Naive thymus-derived CD4-positive, alpha-beta T cell (primary cell): Measurements from ENCODE around the gene SEZ6. TPM values are rescaled to one million over a fixed set of nuclear protein-coding genes. Genes with fewer than 3 reads are reported as not detected.

Experiments
- ATAC-seq: fragments of 150-1000 bp; cut with Tn5 transposase; 2 replicates; pipeline ENCODE4 v1.10.0; 2021; ENCODE audit warnings: mild to moderate bottlenecking, moderate library complexity
- CTCF ChIA-PET: fragments of 350-600 bp; sonication (Branson Sonifier 250); formaldehyde crosslinking; loops from one replicate; lab custom pipeline; 2021; ENCODE audit warnings: antibody characterized with exemption; lab: Charles Lee
- POLR2A ChIA-PET: fragments of 350-600 bp; sonication (Branson Sonifier 250); formaldehyde crosslinking; loops from one replicate; lab custom pipeline; 2021; ENCODE audit warnings: antibody characterized with exemption, inconsistent platforms; lab: Charles Lee
- DNase-seq, 9 donors: peaks; one replicate each; pipeline versions ENCODE4 v3.0.0 to v3.0.0-alpha.2; 2020 to 2022; ENCODE audit warnings: mixed read lengths in 1 of 9
- H3K27ac ChIP-seq: one replicate; pipeline ENCODE4 v1.7.0; 2013; ENCODE audit warnings: mild to moderate bottlenecking, low read depth, low read length, moderate library complexity
- H3K27me3 ChIP-seq, 2 donors: one replicate each; pipeline ENCODE4 v1.7.0; 2013; ENCODE audit warnings: low read length in 2 of 2, mild to moderate bottlenecking in 2 of 2, moderate library complexity in 2 of 2; ENCODE audit not compliant: control insufficient read depth in 2 of 2, insufficient read depth in 2 of 2
- H3K36me3 ChIP-seq, 3 experiments: 1 replicate in 2 of 3; 2 replicates in 1 of 3; pipeline ENCODE4 v1.7.0; 2013; ENCODE audit warnings: low read length in 3 of 3, mild to moderate bottlenecking in 3 of 3, moderate library complexity in 1 of 3; ENCODE audit not compliant: insufficient read depth in 3 of 3, control insufficient read depth in 2 of 3
- H3K4me1 ChIP-seq, 2 donors: one replicate each; pipeline ENCODE4 v1.7.0; 2013; ENCODE audit warnings: low read length in 2 of 2, mild to moderate bottlenecking in 2 of 2, moderate library complexity in 1 of 2; ENCODE audit not compliant: control insufficient read depth in 2 of 2, insufficient read depth in 2 of 2
- H3K4me3 ChIP-seq: 2 replicates; pipeline ENCODE4 v1.7.0; 2013; ENCODE audit warnings: mild to moderate bottlenecking, low read length
- H3K9me3 ChIP-seq, 3 experiments: 1 replicate in 2 of 3; 2 replicates in 1 of 3; pipeline ENCODE4 v1.7.0; 2013; ENCODE audit warnings: low read length in 3 of 3; ENCODE audit not compliant: control insufficient read depth in 2 of 3
- H3K27ac Mint-ChIP-seq, 9 donors: one replicate each; pipeline ENCODE4 v1.8.0; 2020 to 2022; ENCODE audit warnings: mixed read lengths in 9 of 9, mild to moderate bottlenecking in 8 of 9, moderate library complexity in 5 of 9, inconsistent platforms in 2 of 9
- H3K27me3 Mint-ChIP-seq, 5 donors: one replicate each; pipeline ENCODE4 v1.8.0; 2021 to 2022; ENCODE audit warnings: mixed read lengths in 5 of 5, mild to moderate bottlenecking in 1 of 5
- H3K36me3 Mint-ChIP-seq, 5 donors: one replicate each; pipeline ENCODE4 v1.8.0; 2020 to 2022; ENCODE audit warnings: mixed read lengths in 5 of 5, mild to moderate bottlenecking in 3 of 5, inconsistent platforms in 1 of 5
- H3K4me1 Mint-ChIP-seq, 7 donors: one replicate each; pipeline ENCODE4 v1.8.0; 2020 to 2022; ENCODE audit warnings: mixed read lengths in 7 of 7, mild to moderate bottlenecking in 3 of 7, inconsistent platforms in 1 of 7
- H3K4me3 Mint-ChIP-seq, 10 donors: one replicate each; pipeline ENCODE4 v1.8.0; 2020 to 2022; ENCODE audit warnings: mild to moderate bottlenecking in 10 of 10, mixed read lengths in 10 of 10, moderate library complexity in 6 of 10, inconsistent platforms in 2 of 10
- H3K9me3 Mint-ChIP-seq, 11 donors: one replicate each; pipeline ENCODE4 v1.8.0; 2020 to 2022; ENCODE audit warnings: mixed read lengths in 11 of 11, mild to moderate bottlenecking in 4 of 11, inconsistent platforms in 1 of 11, moderate library complexity in 1 of 11
- intact Hi-C, 2 donors: fragments of 100-400 bp; cut with micrococcal nuclease; formaldehyde crosslinking; loops; one replicate each; pipeline ENCODE4 v1.15.1; 2023
- polyA plus RNA-seq, 2 donors: library from polyadenylated mRNA; unstranded; fragments of 300-500 nt; fragmentation: Illumina TruSeq; gene quantifications; one replicate each; pipeline ENCODE4 v1.2.3, GENCODE V29; 2021
- total RNA-seq, 6 experiments: library from RNA in 5 of 6; stranded (reverse) in 5 of 6; gene quantifications; 1 replicate in 5 of 6; 2 replicates in 1 of 6; pipeline ENCODE4 v1.2.3 and lab custom pipeline; 2021 to 2026

Gene SEZ6
- total and polyA plus RNA-seq, 7 experiments from 2014 or later = 0.40 to 2.0 (median 0.64) TPM; not detected in 3

DNA sequence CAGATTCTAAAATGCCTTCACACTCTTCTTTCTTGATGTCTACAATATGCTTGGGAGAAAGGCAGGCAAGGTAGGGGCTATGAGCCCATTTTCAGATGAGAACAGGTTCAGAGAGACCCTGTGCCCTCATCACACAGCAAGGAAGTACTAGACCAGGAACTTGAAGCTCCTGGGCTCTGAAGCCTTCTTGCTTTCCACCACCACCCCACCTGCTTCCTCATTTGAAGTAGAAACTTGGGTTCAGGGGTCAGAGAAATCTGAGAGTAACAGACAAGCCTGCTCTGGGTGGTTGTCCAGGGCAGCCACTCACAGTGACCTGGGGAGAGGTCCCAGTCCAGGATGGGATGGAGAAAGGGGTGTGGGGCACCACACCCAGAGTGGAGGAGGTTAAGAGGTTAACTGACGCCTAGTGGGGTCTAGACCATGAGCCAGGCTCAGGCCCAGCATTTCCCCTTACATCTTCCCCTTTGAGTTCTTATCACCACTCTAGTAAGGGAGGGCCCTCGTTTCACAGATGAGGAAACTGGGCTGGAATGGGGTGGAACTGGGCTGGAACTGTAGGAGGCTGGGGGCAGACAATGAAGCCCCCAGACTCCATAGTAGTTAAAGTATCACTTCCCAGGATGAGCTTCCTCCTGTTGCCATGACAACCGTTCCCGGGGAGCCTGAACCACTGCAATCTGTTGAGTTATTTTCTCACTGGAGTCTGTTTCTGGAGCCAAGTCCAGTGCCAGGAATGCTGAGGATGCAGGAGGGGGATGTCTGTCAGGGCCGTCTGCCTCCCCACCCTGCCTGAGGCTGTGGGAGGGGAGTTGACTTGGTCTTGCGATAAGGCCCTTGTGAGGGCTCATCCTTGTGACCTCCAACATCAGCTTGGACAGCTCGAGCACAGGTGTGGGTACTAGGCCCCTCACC lies 38.4 kb downstream of the SEZ6 start:
- Histone ChIP-seq H3K4me1 (no peaks in the 10 kb centered on the region), H3K27me3 (no peaks in the 10 kb centered on the region), H3K27ac (no peak overlapping the region), H3K36me3 (no peaks in the 10 kb centered on the region), H3K9me3 (no peaks in the 10 kb centered on the region), H3K4me3 (no peak overlapping the region)
- DNase-seq (no peak), ATAC-seq (peak; percentile 71)
- peaks cover 4 to 11% (median 9%) of the 10 kb centered on the region in 5 donors for H3K27me3 Mint-ChIP-seq
- H3K27ac Mint-ChIP-seq = peak overlapping the region in 1 of 9 donors; percentile 14
- H3K4me3 Mint-ChIP-seq = no peak overlapping the region
- POLR2A ChIA-PET = interaction anchor here (0.8 kb wide), 1 partner anchor 134 kb away, joined by 3 read pairs; no protein-coding TSS in a partner anchor
- intact Hi-C loops = no loop called here
- no peaks in the 10 kb centered on the region for H3K9me3 Mint-ChIP-seq
- no peaks in the 10 kb centered on the region for H3K36me3 Mint-ChIP-seq
- CTCF ChIA-PET = interaction anchor here (1.0 to 3.3 kb wide), 2 partner anchors 149 to 151 kb away, joined by 3 to 17 read pairs; no protein-coding TSS in a partner anchor
- peaks cover 0 to 6% (median 0%) of the 10 kb centered on the region in 7 donors for H3K4me1 Mint-ChIP-seq

DNA sequence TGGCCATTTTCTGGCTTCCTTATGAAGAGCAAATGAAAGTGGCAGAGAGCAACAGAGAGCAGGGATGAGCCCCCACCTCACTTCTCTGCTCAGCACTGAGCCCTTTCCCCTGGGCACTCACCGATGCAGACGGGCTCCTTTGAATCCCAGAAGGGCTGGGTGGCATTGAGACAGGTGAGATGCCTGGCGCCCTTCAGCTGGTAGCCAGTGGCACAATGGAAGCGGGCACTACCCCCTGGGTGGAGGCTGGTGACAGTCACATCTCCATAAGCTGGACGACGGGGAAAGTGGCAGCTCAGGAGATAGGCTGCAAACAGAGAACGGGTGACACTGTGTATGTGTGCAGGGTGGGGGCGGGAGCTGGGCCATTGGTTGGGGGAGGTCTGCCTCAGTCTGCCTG lies 42.0 kb downstream of the SEZ6 start:
- DNase-seq = no peak
- Mint-ChIP-seq H3K4me1 (peaks cover 0 to 6% (median 0%) of the 10 kb centered on the region in 7 donors), H3K27ac (no peak overlapping the region), H3K27me3 (peaks cover 4 to 14% (median 9%) of the 10 kb centered on the region in 5 donors), H3K4me3 (no peak overlapping the region), H3K9me3 (no peaks in the 10 kb centered on the region), H3K36me3 (no peaks in the 10 kb centered on the region)
- CTCF ChIA-PET = interaction anchor here (0.9 to 6.6 kb wide), 6 partner anchors 11 to 199 kb away, joined by 3 to 95 read pairs (median 6); no protein-coding TSS in a partner anchor
- no peak overlapping the region for H3K27ac ChIP-seq
- no peak overlapping the region for H3K4me3 ChIP-seq
- no peak for ATAC-seq
- H3K4me1 ChIP-seq = no peaks in the 10 kb centered on the region
- POLR2A ChIA-PET = interaction anchor here (1.7 to 2.4 kb wide), 2 partner anchors 11 to 153 kb away, joined by 6 read pairs; partner anchors contain the start of gene PHF12
- H3K9me3 ChIP-seq = no peaks in the 10 kb centered on the region
- no peaks in the 10 kb centered on the region for H3K36me3 ChIP-seq
- no peaks in the 10 kb centered on the region for H3K27me3 ChIP-seq
- intact Hi-C loops = no loop called here

DNA sequence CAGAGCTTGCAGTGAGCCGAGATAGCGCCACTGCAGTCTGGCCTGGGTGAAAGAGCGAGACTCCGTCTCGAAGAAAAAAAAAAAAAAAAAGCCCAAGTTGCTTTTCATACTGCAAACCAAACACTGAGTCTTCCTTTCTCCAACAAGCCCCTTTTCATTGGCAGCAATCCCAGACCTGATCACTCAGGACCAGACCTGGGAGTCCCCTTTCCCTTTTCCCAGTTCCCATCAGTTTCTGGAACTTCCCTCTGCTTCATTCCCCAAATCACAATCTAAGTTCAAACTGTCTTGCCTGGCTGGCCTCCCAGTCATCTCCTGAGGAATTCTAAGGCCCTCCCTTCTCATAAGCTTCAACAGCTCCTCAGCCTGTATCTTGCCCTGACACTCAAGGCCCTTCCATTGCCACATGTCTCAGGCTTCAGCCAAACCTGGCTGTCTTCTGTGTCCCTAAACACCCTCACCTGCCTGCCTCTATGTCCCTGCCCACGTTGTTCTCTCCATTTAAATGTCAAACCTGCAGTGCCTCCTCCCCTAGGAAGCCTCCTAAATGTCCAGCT lies 42.7 kb downstream of the SEZ6 start:
- intact Hi-C loops = no loop called here
- H3K36me3 Mint-ChIP-seq = no peaks in the 10 kb centered on the region
- H3K4me3 Mint-ChIP-seq = no peak overlapping the region
- no peaks in the 10 kb centered on the region for H3K4me1 ChIP-seq
- H3K36me3 ChIP-seq = no peaks in the 10 kb centered on the region
- no peak for ATAC-seq
- H3K9me3 Mint-ChIP-seq = no peaks in the 10 kb centered on the region
- peaks cover 4 to 14% (median 9%) of the 10 kb centered on the region in 5 donors for H3K27me3 Mint-ChIP-seq
- no peaks in the 10 kb centered on the region for H3K9me3 ChIP-seq
- peak overlapping the region in 2 of 9 donors; percentile 18 to 78 for H3K27ac Mint-ChIP-seq
- no peak overlapping the region for H3K4me3 ChIP-seq
- no peak overlapping the region for H3K27ac ChIP-seq
- H3K27me3 ChIP-seq = no peaks in the 10 kb centered on the region
- ChIA-PET POLR2A (interaction anchor here (2.4 kb wide), 1 partner anchor 11 kb away, joined by 6 read pairs; the partner anchor contains the start of gene PHF12), CTCF (interaction anchor here (1.3 to 6.6 kb wide), 4 partner anchors 10 to 156 kb away, joined by 3 to 95 read pairs (median 6); no protein-coding TSS in a partner anchor)
- H3K4me1 Mint-ChIP-seq = peaks cover 0 to 6% (median 0%) of the 10 kb centered on the region in 7 donors
- no peak for DNase-seq

DNA sequence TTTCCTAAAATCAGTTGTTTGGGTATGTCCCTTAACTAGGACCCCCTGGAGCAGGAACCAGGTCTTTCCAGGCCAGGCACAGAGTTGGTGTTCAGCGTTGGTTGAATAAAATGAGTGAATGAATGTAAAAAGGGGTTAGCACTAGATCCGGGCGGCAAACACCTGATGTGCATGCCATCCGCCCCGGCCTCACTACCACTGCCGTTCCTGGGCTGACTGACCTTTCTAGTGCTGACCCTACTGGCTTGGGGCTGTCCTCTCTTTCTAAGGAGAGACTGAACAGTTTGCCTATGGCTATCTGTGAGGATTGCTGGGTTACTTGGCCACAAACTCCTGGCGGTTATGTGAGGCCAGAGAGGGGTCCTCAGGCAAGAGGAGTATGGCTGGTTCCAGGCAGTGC lies 44.4 kb downstream of the SEZ6 start:
- no peaks in the 10 kb centered on the region for H3K27me3 ChIP-seq
- ATAC-seq = no peak
- CTCF ChIA-PET = interaction anchor here (1.5 to 6.6 kb wide), 2 partner anchors 18 to 157 kb away, joined by 3 to 95 read pairs; no protein-coding TSS in a partner anchor
- POLR2A ChIA-PET = no interaction called here
- Mint-ChIP-seq H3K27me3 (peaks cover 4 to 14% (median 9%) of the 10 kb centered on the region in 5 donors), H3K4me1 (peaks cover 0 to 4% (median 0%) of the 10 kb centered on the region in 7 donors), H3K36me3 (no peaks in the 10 kb centered on the region), H3K4me3 (no peak overlapping the region), H3K9me3 (no peaks in the 10 kb centered on the region), H3K27ac (peak overlapping the region in 1 of 9 donors; percentile 41)
- intact Hi-C loops = no loop called here
- H3K27ac ChIP-seq = no peak overlapping the region
- H3K36me3 ChIP-seq = no peaks in the 10 kb centered on the region
- no peaks in the 10 kb centered on the region for H3K4me1 ChIP-seq
- no peaks in the 10 kb centered on the region for H3K9me3 ChIP-seq
- DNase-seq = no peak
- H3K4me3 ChIP-seq = no peak overlapping the region

DNA sequence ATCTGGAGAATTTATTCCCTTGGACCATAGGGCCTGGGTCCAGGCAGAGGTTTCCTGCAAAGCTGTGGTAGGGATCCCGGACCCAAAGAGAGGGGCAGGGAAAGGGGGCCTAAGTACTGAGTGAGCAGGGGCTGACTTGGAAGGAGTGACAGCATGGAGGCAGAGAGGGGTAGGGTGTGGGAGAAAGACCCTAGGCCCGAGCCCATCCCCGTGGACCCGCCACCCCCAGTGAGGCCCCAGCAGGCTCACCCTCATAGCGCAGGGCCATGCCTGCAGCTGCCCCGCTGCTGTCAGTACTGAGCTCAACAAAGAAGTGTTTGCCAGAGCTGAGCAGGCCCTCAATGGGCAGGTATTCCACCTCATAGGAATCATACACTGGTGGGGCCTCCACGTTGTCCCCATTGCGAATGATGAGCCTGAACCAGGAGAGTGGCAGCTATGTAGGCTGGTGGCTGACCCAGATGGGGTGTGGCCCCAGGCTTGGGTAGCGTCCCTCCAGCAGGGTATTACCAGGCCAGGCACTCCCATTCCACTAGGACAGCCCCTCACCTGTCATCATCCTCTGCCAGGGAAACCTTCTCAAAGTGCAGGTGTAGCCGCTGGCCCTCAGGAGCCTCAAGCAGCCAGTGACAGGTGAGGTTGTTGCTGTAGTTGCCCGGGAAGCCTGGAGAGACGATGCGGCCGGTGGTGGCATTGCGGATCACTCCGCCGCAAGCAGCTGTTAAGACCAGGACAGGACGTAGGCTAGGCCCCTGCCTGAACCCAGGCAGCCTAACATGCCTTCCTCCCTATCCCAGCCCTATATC lies 45.4 kb downstream of the SEZ6 start:
- DNase-seq (no peak), ATAC-seq (no peak)
- intact Hi-C loops = no loop called here
- H3K4me1 Mint-ChIP-seq = peaks cover 0 to 1% (median 0%) of the 10 kb centered on the region in 7 donors
- no peaks in the 10 kb centered on the region for H3K9me3 ChIP-seq
- no peaks in the 10 kb centered on the region for H3K27me3 ChIP-seq
- no peaks in the 10 kb centered on the region for H3K4me1 ChIP-seq
- no peak overlapping the region for H3K4me3 ChIP-seq
- H3K36me3 ChIP-seq = no peaks in the 10 kb centered on the region
- no peak overlapping the region for H3K27ac Mint-ChIP-seq
- ChIA-PET CTCF (interaction anchor here (6.6 kb wide), 1 partner anchor 158 kb away, joined by 95 read pairs; no protein-coding TSS in a partner anchor), POLR2A (no interaction called here)
- peaks cover 4 to 14% (median 9%) of the 10 kb centered on the region in 5 donors for H3K27me3 Mint-ChIP-seq
- no peaks in the 10 kb centered on the region for H3K36me3 Mint-ChIP-seq
- H3K9me3 Mint-ChIP-seq = no peaks in the 10 kb centered on the region
- no peak overlapping the region for H3K4me3 Mint-ChIP-seq
- H3K27ac ChIP-seq = no peak overlapping the region

DNA sequence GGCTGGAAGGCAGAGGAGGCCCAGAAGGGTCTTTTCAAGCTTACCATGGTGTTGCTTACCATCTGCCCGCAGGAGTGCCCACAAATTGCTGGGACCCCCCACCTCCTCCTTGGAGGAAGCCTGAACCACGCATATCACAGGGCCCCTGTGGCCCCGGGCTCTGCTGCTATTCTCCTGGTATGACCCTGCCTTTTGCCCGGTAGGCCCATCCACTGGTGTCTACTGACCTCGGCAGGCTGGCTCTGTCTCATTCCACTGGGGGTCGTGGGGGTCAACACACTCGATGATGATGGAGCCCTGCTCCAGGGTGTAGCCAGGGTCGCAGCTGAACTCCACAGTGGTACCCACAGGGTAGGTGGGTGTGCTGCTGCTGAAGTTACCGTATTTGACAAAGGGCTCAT lies 46.4 kb downstream of the SEZ6 start:
- no peak for DNase-seq
- Histone ChIP-seq H3K9me3 (no peaks in the 10 kb centered on the region), H3K36me3 (no peaks in the 10 kb centered on the region), H3K27ac (no peak overlapping the region), H3K4me1 (no peaks in the 10 kb centered on the region), H3K4me3 (no peak overlapping the region), H3K27me3 (no peaks in the 10 kb centered on the region)
- no peak overlapping the region for H3K27ac Mint-ChIP-seq
- CTCF ChIA-PET = no interaction called here
- peaks cover 4 to 14% (median 9%) of the 10 kb centered on the region in 5 donors for H3K27me3 Mint-ChIP-seq
- POLR2A ChIA-PET = no interaction called here
- intact Hi-C loops = no loop called here
- H3K36me3 Mint-ChIP-seq = no peaks in the 10 kb centered on the region
- no peaks in the 10 kb centered on the region for H3K4me1 Mint-ChIP-seq
- ATAC-seq = no peak
- no peak overlapping the region for H3K4me3 Mint-ChIP-seq
- no peaks in the 10 kb centered on the region for H3K9me3 Mint-ChIP-seq
